RCC 7860 (cell line): ENCODE data around the gene FAM83G.
A peak's percentile ranks its signal among the peaks of the same experiment; 100 is the strongest.

Source experiments
- DNase-seq: peaks from one replicate; pipeline ENCODE4 v3.0.0-alpha.2; 2015; ENCODE audit warnings: low spot score
- FAIRE-seq: peaks from 2 replicates; lab custom pipeline; 2012; peaks lifted over from hg19 to GRCh38; lab: Jason Lieb, UNC

The FAM83G gene

GRCh38 chr17:18993905-18994526 lies 10.5 kb downstream of the FAM83G start:
- DNase-seq (no peak), FAIRE-seq (no peak)

GRCh38 chr17:18992454-18993130 lies 12.0 kb downstream of the FAM83G start:
- no peak for FAIRE-seq
- no peak for DNase-seq

- DNase-seq (no peak), FAIRE-seq (no peak)
Measured at GRCh38 chr17:18991531-18992315, 12.8 kb downstream of the FAM83G start.

GRCh38 chr17:18990331-18990730 lies 14.2 kb downstream of the FAM83G start:
- no peak for DNase-seq
- FAIRE-seq, result no peak

- FAIRE-seq, result no peak
- peak; percentile 40 for DNase-seq
Measured at GRCh38 chr17:18988546-18989173, 15.9 kb downstream of the FAM83G start.

GRCh38 chr17:18987862-18988545 lies 16.6 kb downstream of the FAM83G start:
- DNase-seq (no peak), FAIRE-seq (no peak)

GRCh38 chr17:18987230-18987610 lies 17.3 kb downstream of the FAM83G start:
- FAIRE-seq (no peak), DNase-seq (no peak)

- DNase-seq (no peak), FAIRE-seq (no peak)
Measured at GRCh38 chr17:18986541-18987229, 17.9 kb downstream of the FAM83G start.

GRCh38 chr17:18985475-18985874 lies 19.1 kb downstream of the FAM83G start:
- no peak for FAIRE-seq

GRCh38 chr17:18984273-18985114 lies 20.1 kb downstream of the FAM83G start:
- FAIRE-seq, result no peak
- no peak for DNase-seq

More at GRCh38 chr17:18985475-18985874, 19.1 kb downstream of the FAM83G start:
- no peak for DNase-seq

GRCh38 chr17:18981642-18982424 lies 22.7 kb downstream of the FAM83G start:
- DNase-seq (peak; percentile 47), FAIRE-seq (no peak)

- FAIRE-seq (no peak), DNase-seq (no peak)
Measured at GRCh38 chr17:18981335-18981641, 23.3 kb downstream of the FAM83G start.

GRCh38 chr17:18980682-18981334 lies 23.8 kb downstream of the FAM83G start:
- no peak for FAIRE-seq

GRCh38 chr17:18978655-18979054 lies 25.9 kb downstream of the FAM83G start:
- no peak for FAIRE-seq
- DNase-seq, result no peak

More at GRCh38 chr17:18980682-18981334, 23.8 kb downstream of the FAM83G start:
- peak; percentile 21 for DNase-seq

- FAIRE-seq, result no peak
- DNase-seq, result no peak
Measured at GRCh38 chr17:18978050-18978449, 26.5 kb downstream of the FAM83G start.

- FAIRE-seq (no peak), DNase-seq (no peak)
Measured at GRCh38 chr17:18977646-18978045, 26.9 kb downstream of the FAM83G start.

GRCh38 chr17:18977021-18977420 lies 27.5 kb downstream of the FAM83G start:
- FAIRE-seq (no peak), DNase-seq (no peak)

GRCh38 chr17:18976201-18976600 lies 28.4 kb downstream of the FAM83G start:
- DNase-seq (no peak), FAIRE-seq (no peak)
